ENCODE results near the gene ADA. TPM values are rescaled to one million over a fixed set of nuclear protein-coding genes. Genes with fewer than 3 reads are reported as not detected.
A peak's percentile ranks its signal among the peaks of the same experiment; 100 is the strongest.

ADA gene
- total and polyA plus RNA-seq, 2 of the 13 experiments (the other 11 are each of a cell fraction or from before 2014, with no cell fraction given), result 2.5 to 11.3 TPM

DNA sequence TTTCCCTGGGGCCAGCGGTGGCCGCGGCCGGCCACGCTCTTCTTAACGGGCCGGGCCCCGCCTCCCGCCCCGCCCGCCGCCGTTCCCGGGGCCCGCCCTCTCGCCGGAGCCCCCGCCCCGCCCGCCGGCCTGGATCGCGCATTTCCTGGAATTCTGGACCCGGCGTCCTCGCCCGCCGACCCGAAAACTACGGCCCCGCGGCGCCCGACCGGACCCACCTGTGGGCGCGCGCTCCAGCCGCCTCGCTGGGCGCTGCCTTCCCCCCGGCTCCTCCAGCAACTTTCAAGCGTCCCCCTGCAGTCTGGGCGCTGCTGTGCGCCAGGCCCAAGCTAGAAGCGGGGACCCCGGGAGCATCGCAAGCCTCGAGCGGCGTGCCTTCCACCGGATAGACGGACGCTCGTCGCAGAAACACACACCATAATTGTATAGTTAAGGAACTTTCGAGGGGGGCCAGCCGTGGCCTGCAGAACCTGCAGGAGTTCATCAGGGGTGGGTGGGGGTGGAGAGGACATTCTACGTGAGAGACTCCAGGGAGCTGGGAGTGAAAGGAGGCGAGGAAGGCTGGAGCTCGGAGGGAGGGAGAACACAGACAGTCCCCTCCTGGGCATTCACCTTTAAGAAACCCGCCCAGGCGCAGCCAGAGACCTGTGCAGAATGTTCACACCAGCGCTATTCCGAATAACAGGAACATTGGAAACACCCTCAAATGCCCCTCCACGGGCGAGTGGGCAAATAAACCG, at the start of gene ADA (continued):
- TF ChIP-seq, protein P1, sequence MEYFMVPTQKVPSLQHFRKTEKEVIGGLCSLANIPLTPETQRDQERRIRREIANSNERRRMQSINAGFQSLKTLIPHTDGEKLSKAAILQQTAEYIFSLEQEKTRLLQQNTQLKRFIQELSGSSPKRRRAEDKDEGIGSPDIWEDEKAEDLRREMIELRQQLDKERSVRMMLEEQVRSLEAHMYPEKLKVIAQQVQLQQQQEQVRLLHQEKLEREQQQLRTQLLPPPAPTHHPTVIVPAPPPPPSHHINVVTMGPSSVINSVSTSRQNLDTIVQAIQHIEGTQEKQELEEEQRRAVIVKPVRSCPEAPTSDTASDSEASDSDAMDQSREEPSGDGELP (IDR thresholded peaks at IDR 0.05; ENCODE audit: borderline replicate concordance, low read depth), result no peak
- TF ChIP-seq ZNF839 (CRISPR knock-in tag; IDR thresholded peaks at IDR 0.05; ENCODE audit: borderline replicate concordance) (no peak; the same call in 1 of the 2 replicates), ZNF224 (CRISPR knock-in tag; IDR thresholded peaks at IDR 0.05) (no peak), ZNF329 (CRISPR knock-in tag; IDR thresholded peaks at IDR 0.05; ENCODE audit: low read depth) (no peak), ZSCAN30 (CRISPR knock-in tag; IDR thresholded peaks at IDR 0.05) (no peak; the same call in 1 of the 2 replicates), KLF12 (CRISPR knock-in tag; IDR thresholded peaks at IDR 0.05; ENCODE audit: borderline replicate concordance) (no peak), ZNF781 (CRISPR knock-in tag; IDR thresholded peaks at IDR 0.05; ENCODE audit: borderline replicate concordance, not compliant biosample characterization) (no peak), ZKSCAN1 (IDR thresholded peaks at IDR 0.05; ENCODE audit: low read length) (no peak), ZNF672 (CRISPR knock-in tag; IDR thresholded peaks at IDR 0.05) (no peak), ZNF879 (CRISPR knock-in tag; IDR thresholded peaks at IDR 0.05) (0 out of 2 replicates have a peak, but pooled peaks have one; percentile 33), DNMT1 (CRISPR knock-in tag; IDR thresholded peaks at IDR 0.05) (no peak), ZBTB38 (CRISPR knock-in tag; IDR thresholded peaks at IDR 0.05) (0 out of 2 replicates have a peak, but pooled peaks have one; percentile 8), ATRX (CRISPR knock-in tag; IDR thresholded peaks at IDR 0.05; ENCODE audit: borderline replicate concordance) (no peak), FIP1L1 (IDR thresholded peaks at IDR 0.05; ENCODE audit: borderline replicate concordance, insufficient read depth, low read depth, low read length) (no peak), TEAD3 (CRISPR knock-in tag; optimal IDR thresholded peaks at IDR 0.05; ENCODE audit: borderline replicate concordance) (peak; percentile 46)
- TF ChIP-seq, protein P2, sequence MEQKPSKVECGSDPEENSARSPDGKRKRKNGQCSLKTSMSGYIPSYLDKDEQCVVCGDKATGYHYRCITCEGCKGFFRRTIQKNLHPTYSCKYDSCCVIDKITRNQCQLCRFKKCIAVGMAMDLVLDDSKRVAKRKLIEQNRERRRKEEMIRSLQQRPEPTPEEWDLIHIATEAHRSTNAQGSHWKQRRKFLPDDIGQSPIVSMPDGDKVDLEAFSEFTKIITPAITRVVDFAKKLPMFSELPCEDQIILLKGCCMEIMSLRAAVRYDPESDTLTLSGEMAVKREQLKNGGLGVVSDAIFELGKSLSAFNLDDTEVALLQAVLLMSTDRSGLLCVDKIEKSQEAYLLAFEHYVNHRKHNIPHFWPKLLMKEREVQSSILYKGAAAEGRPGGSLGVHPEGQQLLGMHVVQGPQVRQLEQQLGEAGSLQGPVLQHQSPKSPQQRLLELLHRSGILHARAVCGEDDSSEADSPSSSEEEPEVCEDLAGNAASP (CRISPR knock-in tag; IDR thresholded peaks at IDR 0.05; ENCODE audit: borderline replicate concordance), result no peak
- TF ChIP-seq, protein P3, sequence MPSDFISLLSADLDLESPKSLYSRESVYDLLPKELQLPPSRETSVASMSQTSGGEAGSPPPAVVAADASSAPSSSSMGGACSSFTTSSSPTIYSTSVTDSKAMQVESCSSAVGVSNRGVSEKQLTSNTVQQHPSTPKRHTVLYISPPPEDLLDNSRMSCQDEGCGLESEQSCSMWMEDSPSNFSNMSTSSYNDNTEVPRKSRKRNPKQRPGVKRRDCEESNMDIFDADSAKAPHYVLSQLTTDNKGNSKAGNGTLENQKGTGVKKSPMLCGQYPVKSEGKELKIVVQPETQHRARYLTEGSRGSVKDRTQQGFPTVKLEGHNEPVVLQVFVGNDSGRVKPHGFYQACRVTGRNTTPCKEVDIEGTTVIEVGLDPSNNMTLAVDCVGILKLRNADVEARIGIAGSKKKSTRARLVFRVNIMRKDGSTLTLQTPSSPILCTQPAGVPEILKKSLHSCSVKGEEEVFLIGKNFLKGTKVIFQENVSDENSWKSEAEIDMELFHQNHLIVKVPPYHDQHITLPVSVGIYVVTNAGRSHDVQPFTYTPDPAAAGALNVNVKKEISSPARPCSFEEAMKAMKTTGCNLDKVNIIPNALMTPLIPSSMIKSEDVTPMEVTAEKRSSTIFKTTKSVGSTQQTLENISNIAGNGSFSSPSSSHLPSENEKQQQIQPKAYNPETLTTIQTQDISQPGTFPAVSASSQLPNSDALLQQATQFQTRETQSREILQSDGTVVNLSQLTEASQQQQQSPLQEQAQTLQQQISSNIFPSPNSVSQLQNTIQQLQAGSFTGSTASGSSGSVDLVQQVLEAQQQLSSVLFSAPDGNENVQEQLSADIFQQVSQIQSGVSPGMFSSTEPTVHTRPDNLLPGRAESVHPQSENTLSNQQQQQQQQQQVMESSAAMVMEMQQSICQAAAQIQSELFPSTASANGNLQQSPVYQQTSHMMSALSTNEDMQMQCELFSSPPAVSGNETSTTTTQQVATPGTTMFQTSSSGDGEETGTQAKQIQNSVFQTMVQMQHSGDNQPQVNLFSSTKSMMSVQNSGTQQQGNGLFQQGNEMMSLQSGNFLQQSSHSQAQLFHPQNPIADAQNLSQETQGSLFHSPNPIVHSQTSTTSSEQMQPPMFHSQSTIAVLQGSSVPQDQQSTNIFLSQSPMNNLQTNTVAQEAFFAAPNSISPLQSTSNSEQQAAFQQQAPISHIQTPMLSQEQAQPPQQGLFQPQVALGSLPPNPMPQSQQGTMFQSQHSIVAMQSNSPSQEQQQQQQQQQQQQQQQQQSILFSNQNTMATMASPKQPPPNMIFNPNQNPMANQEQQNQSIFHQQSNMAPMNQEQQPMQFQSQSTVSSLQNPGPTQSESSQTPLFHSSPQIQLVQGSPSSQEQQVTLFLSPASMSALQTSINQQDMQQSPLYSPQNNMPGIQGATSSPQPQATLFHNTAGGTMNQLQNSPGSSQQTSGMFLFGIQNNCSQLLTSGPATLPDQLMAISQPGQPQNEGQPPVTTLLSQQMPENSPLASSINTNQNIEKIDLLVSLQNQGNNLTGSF (CRISPR knock-in tag; IDR thresholded peaks at IDR 0.05), result no peak
- TF ChIP-seq, protein P4, sequence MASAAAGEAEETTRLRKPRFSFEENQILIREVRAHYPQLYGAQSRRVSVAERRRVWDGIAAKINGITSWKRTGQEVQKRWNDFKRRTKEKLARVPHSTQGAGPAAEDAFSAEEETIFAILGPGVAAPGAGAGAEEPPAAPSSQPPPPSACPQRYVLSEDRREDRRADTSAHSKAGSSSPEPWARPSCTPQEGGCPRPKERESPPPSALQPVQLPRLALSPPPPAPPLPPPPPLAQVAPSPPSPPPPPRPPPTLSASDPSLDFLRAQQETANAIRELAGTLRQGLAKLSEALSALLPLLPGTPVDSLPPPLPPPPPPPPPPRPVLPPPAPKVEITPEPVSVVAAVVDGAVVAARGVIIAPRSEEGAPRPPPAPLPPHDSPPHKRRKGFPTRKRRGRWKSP (CRISPR knock-in tag; IDR thresholded peaks at IDR 0.05), result peak; percentile 84
- TF ChIP-seq, protein P5, sequence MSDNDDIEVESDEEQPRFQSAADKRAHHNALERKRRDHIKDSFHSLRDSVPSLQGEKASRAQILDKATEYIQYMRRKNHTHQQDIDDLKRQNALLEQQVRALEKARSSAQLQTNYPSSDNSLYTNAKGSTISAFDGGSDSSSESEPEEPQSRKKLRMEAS (IDR thresholded peaks at IDR 0.05), result peak; percentile 67
- TF ChIP-seq, protein P6, sequence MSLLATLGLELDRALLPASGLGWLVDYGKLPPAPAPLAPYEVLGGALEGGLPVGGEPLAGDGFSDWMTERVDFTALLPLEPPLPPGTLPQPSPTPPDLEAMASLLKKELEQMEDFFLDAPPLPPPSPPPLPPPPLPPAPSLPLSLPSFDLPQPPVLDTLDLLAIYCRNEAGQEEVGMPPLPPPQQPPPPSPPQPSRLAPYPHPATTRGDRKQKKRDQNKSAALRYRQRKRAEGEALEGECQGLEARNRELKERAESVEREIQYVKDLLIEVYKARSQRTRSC (CRISPR knock-in tag; IDR thresholded peaks at IDR 0.05; ENCODE audit: low read depth), result no peak

Data from HepG2 (cell line).